OCI-LY7 (cell line): ENCODE results near the gene AMZ1. TPM values are rescaled to one million over a fixed set of nuclear protein-coding genes. Genes with fewer than 3 reads are reported as not detected.
"Not testable (repeated sequence)": the region's sequence is repeated elsewhere in the genome, so short reads cannot be mapped to it uniquely, and the experiment has no call there.

Source experiments
- BruUV-seq: library from RNA; stranded (reverse); fragments of 400-500 nt; replicated peaks from 2 replicates; lab custom pipeline; 2021; lab: Mats Ljungman, UMichigan
- CTCF ChIA-PET: fragments of 300-600 bp; sonication (Branson Sonifier 250); formaldehyde crosslinking; loops from one replicate; lab custom pipeline; 2022; ENCODE audit warnings: antibody characterized with exemption; ENCODE audit not compliant: unreplicated experiment; lab: Charles Lee
- POLR2A ChIA-PET: fragments of 300-600 bp; sonication (Branson Sonifier 250); formaldehyde crosslinking; loops from one replicate; lab custom pipeline; 2022; ENCODE audit warnings: antibody characterized with exemption; lab: Charles Lee
- DNase-seq: peaks from one replicate; pipeline ENCODE4 v3.0.0-alpha.2; 2015; ENCODE audit warnings: low spot score
- H2AFZ ChIP-seq: fragments of 200-600 bp; sonication (generic), shearing (Covaris generic); 2 replicates; pipeline ENCODE4 v1.6.1; 2014; ENCODE audit warnings: mild to moderate bottlenecking, antibody characterized with exemption, low read length, moderate library complexity
- H3K27ac ChIP-seq: fragments of 200-600 bp; sonication (generic); 2 replicates; pipeline ENCODE4 v1.5.1; 2014; ENCODE audit warnings: mixed run types, low read depth, mild to moderate bottlenecking, moderate library complexity, low read length, inconsistent platforms; ENCODE audit not compliant: poor library complexity, severe bottlenecking
- H3K36me3 ChIP-seq: fragments of 200-600 bp; sonication (generic); 2 replicates; pipeline ENCODE4 v1.6.1; 2014; ENCODE audit warnings: mild to moderate bottlenecking, antibody characterized with exemption, low read length, moderate library complexity, mixed read lengths; ENCODE audit not compliant: insufficient read depth
- H3K4me1 ChIP-seq: fragments of 200-600 bp; sonication (generic); 2 replicates; pipeline ENCODE4 v1.5.1; 2014; ENCODE audit warnings: mild to moderate bottlenecking, low read length; ENCODE audit not compliant: insufficient read depth, poor library complexity, severe bottlenecking
- H3K4me2 ChIP-seq: fragments of 200-600 bp; sonication (generic); 2 replicates; pipeline ENCODE4 v1.6.1; 2014; ENCODE audit warnings: mild to moderate bottlenecking, low read length
- H3K4me3 ChIP-seq: fragments of 200-600 bp; sonication (generic); 2 replicates; pipeline ENCODE4 v1.5.1; 2014; ENCODE audit warnings: mild to moderate bottlenecking, low read depth, low read length; ENCODE audit not compliant: poor library complexity, severe bottlenecking
- H3K79me2 ChIP-seq: fragments of 200-600 bp; sonication (generic); 2 replicates; pipeline ENCODE4 v1.6.1; 2016; ENCODE audit warnings: low read depth, mild to moderate bottlenecking, low read length, moderate library complexity, mixed read lengths; ENCODE audit not compliant: insufficient read depth
- H3K9me2 ChIP-seq: fragments of 200-600 bp; sonication (generic); 2 replicates; pipeline ENCODE4 v1.6.1; 2016; ENCODE audit warnings: mild to moderate bottlenecking, low read length, mixed read lengths; ENCODE audit not compliant: insufficient read depth
- H3K9me3 ChIP-seq: fragments of 200-600 bp; sonication (generic); 2 replicates; pipeline ENCODE4 v1.6.1; 2014; ENCODE audit warnings: mild to moderate bottlenecking, mixed run types, low read length, mixed read lengths
- H4K20me1 ChIP-seq: fragments of 200-600 bp; sonication (generic); 2 replicates; pipeline ENCODE4 v1.6.1; 2014; ENCODE audit warnings: mild to moderate bottlenecking, antibody characterized with exemption, low read length, moderate library complexity, mixed read lengths; ENCODE audit not compliant: insufficient read depth
- CTCF ChIP-seq: fragments of 200-600 bp; sonication (generic); conservative IDR thresholded peaks from 2 replicates; pipeline ENCODE4 v1.5.1; 2014; ENCODE audit warnings: mild to moderate bottlenecking, antibody characterized with exemption, low read length, moderate library complexity, mixed read lengths
- EZH2phosphoT487 ChIP-seq: fragments of 200-600 bp; sonication (generic); IDR thresholded peaks from 2 replicates; pipeline ENCODE4 v1.6.1; 2018; ENCODE audit warnings: low read depth, borderline replicate concordance, mild to moderate bottlenecking, mixed run types, antibody characterized with exemption, low read length, moderate library complexity, mixed read lengths
- intact Hi-C: fragments of 100-400 bp; cut with micrococcal nuclease; formaldehyde crosslinking; loops from one replicate; pipeline ENCODE4 v1.10.0; 2022; ENCODE audit not compliant: unreplicated experiment
- total RNA-seq, 2 experiments: library from RNA; depleted of rRNA in 1 of 2; stranded (reverse); fragments of >200 nt in 1 of 2; shearing (Covaris generic) in 1 of 2; gene quantifications; 2 replicates each; pipeline ENCODE4 v1.2.3, GENCODE V29; 2014 to 2022

Gene AMZ1
- total RNA-seq, 2 experiments from 2014 or later, result 1.4 to 2.7 TPM

GRCh38 chr7:2722591-2722990 lies 34.6 kb downstream of the AMZ1 start:
- Histone ChIP-seq H3K36me3 (no peaks in the 10 kb centered on the region), H3K27ac (no peak overlapping the region), H3K4me2 (no peak overlapping the region), H3K79me2 (no peaks in the 10 kb centered on the region), H2AFZ (no peak overlapping the region), H3K4me1 (peaks cover 5% of the 10 kb centered on the region), H3K9me2 (no peaks in the 10 kb centered on the region), H3K9me3 (no peaks in the 10 kb centered on the region), H4K20me1 (no peaks in the 10 kb centered on the region), H3K4me3 (no peak overlapping the region)
- no TSS peak for BruUV-seq
- no peak for DNase-seq
- CTCF ChIA-PET, result no interaction called here
- intact Hi-C loops, result no loop called here
- POLR2A ChIA-PET, result interaction anchor here (1.0 kb wide), 1 partner anchor 11 kb away, joined by 3 read pairs; no protein-coding TSS in a partner anchor
- TF ChIP-seq CTCF (no peak), EZH2phosphoT487 (no peak)

DNA sequence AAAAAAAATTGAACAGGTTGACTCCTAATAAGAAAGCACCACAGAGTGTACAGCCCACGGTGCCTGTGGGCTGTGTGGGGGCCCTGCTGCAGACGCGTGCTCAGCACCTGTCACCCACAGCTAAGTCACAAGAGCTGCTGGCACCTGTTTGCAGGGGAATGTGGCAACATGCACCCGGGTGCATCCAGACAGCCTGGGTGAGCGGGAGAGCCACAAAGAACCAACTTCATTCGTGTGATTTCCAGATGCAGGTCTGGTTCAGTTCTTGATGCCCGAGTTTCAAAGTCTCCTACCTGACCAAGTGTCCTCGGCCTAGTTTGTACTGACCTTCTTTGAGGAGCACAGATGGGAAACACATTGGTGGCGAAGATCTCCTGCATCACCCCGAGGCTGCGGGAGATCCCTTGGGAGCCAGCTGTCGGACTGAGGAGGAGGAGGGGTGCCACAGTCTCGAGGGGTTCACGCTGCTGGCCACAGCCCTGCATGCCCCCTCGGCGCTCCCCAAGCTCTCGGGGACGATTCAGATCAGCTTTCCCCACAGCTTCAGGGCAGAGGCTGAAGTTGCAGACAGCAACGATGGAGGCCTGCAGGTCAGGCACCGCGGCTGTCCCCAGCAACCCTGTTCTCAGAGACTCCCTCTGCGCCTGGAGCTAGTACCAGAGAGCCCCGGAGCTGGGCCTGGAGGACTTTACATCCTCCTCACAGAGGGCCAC lies 35.3 kb downstream of the AMZ1 start:
- Histone ChIP-seq H4K20me1 (no peaks in the 10 kb centered on the region), H3K4me2 (no peak overlapping the region), H3K79me2 (no peaks in the 10 kb centered on the region), H3K4me1 (no peaks in the 10 kb centered on the region), H3K9me3 (no peaks in the 10 kb centered on the region), H3K9me2 (no peaks in the 10 kb centered on the region), H3K4me3 (no peak overlapping the region), H3K27ac (no peak overlapping the region), H3K36me3 (no peaks in the 10 kb centered on the region), H2AFZ (no peak overlapping the region)
- ChIA-PET POLR2A (interaction anchor here (1.0 kb wide), 1 partner anchor 12 kb away, joined by 3 read pairs; no protein-coding TSS in a partner anchor), CTCF (no interaction called here)
- no peak for TF ChIP-seq CTCF
- BruUV-seq, result no TSS peak
- DNase-seq, result no peak
- intact Hi-C loops, result no loop called here

DNA sequence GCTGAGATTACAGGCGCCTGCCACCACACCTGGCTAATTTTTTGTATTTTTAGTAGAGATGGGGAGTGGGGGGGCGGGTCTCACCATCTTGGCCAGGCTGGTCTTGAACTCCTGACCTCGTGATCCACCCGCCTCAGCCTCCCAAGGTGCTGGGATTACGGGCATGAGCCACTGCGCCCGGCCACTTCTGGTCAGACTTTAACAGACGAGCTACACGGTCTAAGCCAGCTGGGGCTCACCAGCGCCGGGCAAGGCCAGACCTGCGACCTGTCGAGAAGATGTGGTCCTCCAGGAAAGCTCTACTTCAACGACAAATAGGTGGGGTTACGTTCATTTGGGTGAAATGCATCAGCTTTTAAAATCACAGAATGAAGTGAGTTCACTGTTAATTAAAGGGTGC lies 36.0 kb downstream of the AMZ1 start:
- H3K4me3 ChIP-seq, intact Hi-C loops, CTCF ChIA-PET, POLR2A ChIA-PET, H2AFZ ChIP-seq, H3K4me1 ChIP-seq, H4K20me1 ChIP-seq, H3K9me3 ChIP-seq, H3K9me2 ChIP-seq, BruUV-seq, H3K27ac ChIP-seq, H3K79me2 ChIP-seq, H3K36me3 ChIP-seq, H3K4me2 ChIP-seq, DNase-seq: not testable (repeated sequence)
